Diencephalon (tissue), 1 donor: Measurements from ENCODE around the gene NUDT15. TPM values are rescaled to one million over a fixed set of nuclear protein-coding genes. Genes with fewer than 3 reads are reported as not detected.

Experiments
- total RNA-seq: library from RNA; depleted of rRNA; stranded (reverse); fragments of >200 nt; gene quantifications from one replicate; pipeline ENCODE4 v1.2.3, GENCODE V29; 2014

Gene NUDT15
- total RNA-seq = 16.8 TPM

DNA sequence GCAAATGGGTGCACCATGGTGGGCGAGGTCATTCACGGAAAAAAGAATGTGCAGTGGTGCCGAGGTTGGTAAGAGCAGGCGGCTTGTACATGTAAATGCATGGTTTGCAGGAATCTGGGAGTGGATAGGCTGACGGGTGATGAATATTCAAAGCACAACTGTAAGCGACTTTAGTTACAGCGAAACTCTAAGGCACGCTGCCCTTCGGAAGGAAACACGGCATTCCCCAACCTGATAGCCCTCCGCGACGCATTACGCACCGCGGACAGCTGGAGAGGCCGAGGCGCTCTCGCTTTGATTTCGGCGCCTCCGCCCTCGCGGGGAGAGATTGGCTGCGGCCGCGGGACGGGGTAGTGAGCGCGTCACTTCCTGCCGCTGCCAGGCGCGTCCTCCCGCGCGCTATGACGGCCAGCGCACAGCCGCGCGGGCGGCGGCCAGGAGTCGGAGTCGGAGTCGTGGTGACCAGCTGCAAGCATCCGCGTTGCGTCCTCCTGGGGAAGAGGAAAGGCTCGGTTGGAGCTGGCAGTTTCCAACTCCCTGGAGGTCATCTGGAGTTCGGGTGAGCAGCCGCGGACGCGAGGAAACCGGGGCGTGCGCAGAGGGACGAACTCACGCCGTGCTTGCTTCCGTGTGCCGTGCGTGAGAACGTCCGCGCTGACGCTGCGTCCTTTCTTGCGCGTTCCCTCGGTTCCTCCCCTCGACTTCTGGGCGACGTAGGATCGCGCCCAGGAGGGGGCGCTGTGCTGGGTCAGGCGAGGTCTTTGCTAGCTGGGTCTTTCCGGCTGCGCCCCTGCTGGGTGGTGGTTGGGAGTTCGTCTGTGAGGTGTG, at the start of gene NUDT15:
Gene NUDT15 (plus strand): TSS at position 381 of the 828 bp plus-strand sequence. CDS start 21 bp downstream, at position 402.

GRCh38 chr13:48001114-48001881, 36.2 kb upstream of the NUDT15 start, which contains the start of gene SUCLA2:
SUCLA2 (minus strand) TSS chr13:48001273; CDS start chr13:48001269, 4 bp downstream.

DNA sequence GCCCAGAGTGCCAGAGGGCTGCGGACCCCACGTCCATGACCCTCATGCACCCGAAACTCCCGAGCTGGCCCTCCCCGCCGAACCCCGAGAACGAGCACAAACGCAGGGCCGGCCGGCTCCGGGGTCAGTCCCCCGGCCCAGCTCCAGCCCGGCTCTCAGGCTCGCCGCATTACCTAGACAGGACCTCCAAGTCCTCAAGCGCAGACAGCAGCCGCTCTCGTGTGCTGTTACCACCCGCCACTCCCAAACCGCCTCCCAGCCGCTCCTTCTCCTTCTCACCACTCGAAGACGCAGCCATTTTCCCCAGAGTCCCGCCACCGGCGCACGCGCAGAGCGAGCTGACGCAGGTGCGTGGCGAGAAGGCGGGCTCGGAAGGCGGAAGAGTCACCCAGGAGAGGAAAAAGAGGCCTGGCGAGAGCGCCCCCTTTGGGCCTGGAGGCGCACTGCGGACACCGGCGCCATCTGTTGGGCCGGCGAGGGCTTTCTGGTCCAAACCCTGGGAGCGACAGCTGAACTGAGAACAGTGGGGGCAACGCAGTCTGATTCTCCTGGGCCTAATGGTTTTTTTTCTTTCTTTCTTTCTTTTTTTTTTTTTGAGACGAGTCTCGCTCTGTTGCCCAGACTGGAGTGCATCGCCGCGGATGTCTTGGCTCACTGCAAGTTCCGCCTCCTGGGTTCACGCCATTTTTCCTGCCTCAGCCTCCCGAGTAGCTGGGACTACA, 57.4 kb downstream of the NUDT15 start, which contains the start of gene MED4:
Gene MED4 (minus strand): TSS at position 324 of the 722 bp plus-strand sequence. CDS start 26 bp downstream, at position 298.

Other genes with a start within 250 kb of the NUDT15 start
- 104 TPM for gene SUCLA2, start 36.5 kb upstream of the NUDT15 start, total RNA-seq
- gene MED4, start 57.4 kb downstream of the NUDT15 start, total RNA-seq = 46.4 TPM
- gene ITM2B, start 195.5 kb downstream of the NUDT15 start, total RNA-seq = 204 TPM